Liver (tissue), 9 donors: ENCODE results near the gene EPHB6. TPM values are rescaled to one million over a fixed set of nuclear protein-coding genes. Genes with fewer than 3 reads are reported as not detected.

Experiments used
- DNase-seq: peaks from one replicate; pipeline ENCODE4 v3.0.0-alpha.2; 2017; ENCODE audit warnings: low spot score
- H3K27ac ChIP-seq, 2 donors: one replicate each; pipeline ENCODE4 v1.7.0; 2013; ENCODE audit warnings: inconsistent platforms in 2 of 2, low read length in 2 of 2, control low read depth in 1 of 2, low read depth in 1 of 2, mild to moderate bottlenecking in 1 of 2
- H3K27me3 ChIP-seq, 4 donors: one replicate each; pipeline versions ENCODE4 v1.6.1 to v1.7.0; 2013; ENCODE audit warnings: low read length in 3 of 4, inconsistent platforms in 1 of 4, mild to moderate bottlenecking in 1 of 4, moderate library complexity in 1 of 4; ENCODE audit not compliant: control insufficient read depth in 4 of 4, insufficient read depth in 4 of 4
- H3K36me3 ChIP-seq, 4 donors: one replicate each; pipeline versions ENCODE4 v1.6.1 to v1.7.0; 2013; ENCODE audit warnings: low read length in 3 of 4, mild to moderate bottlenecking in 3 of 4, low read depth in 1 of 4, moderate library complexity in 1 of 4; ENCODE audit not compliant: control insufficient read depth in 4 of 4, insufficient read depth in 3 of 4
- H3K4me1 ChIP-seq, 4 donors: one replicate each; pipeline versions ENCODE4 v1.6.1 to v1.7.0; 2013; ENCODE audit warnings: low read length in 3 of 4, mild to moderate bottlenecking in 3 of 4, moderate library complexity in 1 of 4; ENCODE audit not compliant: control insufficient read depth in 4 of 4, insufficient read depth in 4 of 4
- H3K4me3 ChIP-seq, 3 donors: one replicate each; pipeline versions ENCODE4 v1.6.1 to v1.7.0; 2013; ENCODE audit warnings: low read length in 3 of 3, control low read depth in 1 of 3, low read depth in 1 of 3, mild to moderate bottlenecking in 1 of 3
- H3K9ac ChIP-seq, 2 donors: one replicate each; pipeline ENCODE4 v1.7.0; 2013; ENCODE audit warnings: low read length in 2 of 2, mild to moderate bottlenecking in 2 of 2, moderate library complexity in 2 of 2, control low read depth in 1 of 2, low read depth in 1 of 2
- H3K9me3 ChIP-seq, 4 donors: one replicate each; pipeline versions ENCODE4 v1.6.1 to v1.7.0; 2013; ENCODE audit warnings: low read length in 3 of 4; ENCODE audit not compliant: control insufficient read depth in 4 of 4
- ATF3 ChIP-seq: IDR thresholded peaks from 2 replicates; pipeline ENCODE4 v1.6.1; 2016; ENCODE audit warnings: antibody characterized with exemption
- CTCF ChIP-seq: fragments of 150-350 bp; IDR thresholded peaks from 2 replicates; pipeline ENCODE4 v1.5.1; 2017; ENCODE audit warnings: improper control_type of control experiment, low read depth, low read length; ENCODE audit not compliant: missing input control
- EGR1 ChIP-seq, 2 donors: IDR thresholded peaks; 2 replicates each; pipeline ENCODE4 v1.6.1; 2016 to 2018; ENCODE audit warnings: antibody characterized with exemption in 2 of 2, low read depth in 2 of 2
- FOXA1 ChIP-seq: IDR thresholded peaks from 2 replicates; pipeline ENCODE4 v1.6.1; 2016; ENCODE audit warnings: antibody characterized with exemption
- FOXA2 ChIP-seq: IDR thresholded peaks from 2 replicates; pipeline ENCODE4 v1.6.1; 2016; ENCODE audit warnings: antibody characterized with exemption
- HNF4A ChIP-seq, 2 donors: conservative IDR thresholded peaks; 2 replicates each; pipeline ENCODE4 v1.6.1; 2016; ENCODE audit warnings: antibody characterized with exemption in 2 of 2, mild to moderate bottlenecking in 2 of 2
- HNF4G ChIP-seq: IDR thresholded peaks from 2 replicates; pipeline ENCODE4 v1.6.1; 2016; ENCODE audit warnings: antibody characterized with exemption
- RAD21 ChIP-seq, 2 donors: IDR thresholded peaks; 2 replicates each; pipeline ENCODE4 v1.6.1; 2016; ENCODE audit warnings: antibody characterized with exemption in 2 of 2, mild to moderate bottlenecking in 2 of 2
- REST ChIP-seq: IDR thresholded peaks from 2 replicates; pipeline ENCODE4 v1.6.1; 2016; ENCODE audit warnings: antibody characterized with exemption, mild to moderate bottlenecking
- RXRA ChIP-seq, 2 donors: IDR thresholded peaks; 2 replicates each; pipeline ENCODE4 v1.6.1; 2017 to 2018; ENCODE audit warnings: antibody characterized with exemption in 2 of 2, mild to moderate bottlenecking in 1 of 2
- SP1 ChIP-seq: IDR thresholded peaks from 2 replicates; pipeline ENCODE4 v1.6.1; 2018; ENCODE audit warnings: antibody characterized with exemption, mild to moderate bottlenecking
- TAF1 ChIP-seq: conservative IDR thresholded peaks from 2 replicates; pipeline ENCODE4 v1.6.1; 2016; ENCODE audit warnings: antibody characterized with exemption, mild to moderate bottlenecking
- YY1 ChIP-seq: IDR thresholded peaks from 2 replicates; pipeline ENCODE4 v1.6.1; 2016; ENCODE audit warnings: antibody characterized with exemption, mild to moderate bottlenecking
- ZBTB33 ChIP-seq: IDR thresholded peaks from 2 replicates; pipeline ENCODE4 v1.6.1; 2016; ENCODE audit warnings: antibody characterized with exemption
- WGBS: extraction: QIAGEN DNeasy Blood & Tissue Kit; methylation state at CpG from one replicate; pipeline ENCODE4 v1.1.7; 2013; 5-methylcytosine and 5-hydroxymethylcytosine counted together
- polyA plus RNA-seq, 2 donors: library from polyadenylated mRNA; stranded (reverse) in 1 of 2; unstranded in 1 of 2; fragments of 200-250 nt in 1 of 2; fragments of >200 nt in 1 of 2; fragmentation: Nextera tagmentation in 1 of 2; extraction: Ambion mirVana in 1 of 2; gene quantifications; one replicate each; pipeline versions ENCODE4 v1.2.1 to v1.2.3, GENCODE V29; 2013 to 2015
- total RNA-seq, 2 donors: library from RNA; depleted of rRNA; stranded (reverse); fragments of >200 nt; gene quantifications; one replicate each; pipeline ENCODE4 v1.2.3, GENCODE V29; 2014
- donor health status: healthy.
- donor health status: healthy.
- donor health status: healthy.
- donor health status: healthy.
- donor health status: healthy.

The EPHB6 gene
- total and polyA plus RNA-seq, 4 donors: 1.2 to 4.3 (median 2.0) TPM

GRCh38 chr7:142842251-142842766, 12.6 kb upstream of the EPHB6 start:
- no peaks in the 10 kb centered on the region for H3K4me1 ChIP-seq
- DNase-seq: no peak
- no peaks in the 10 kb centered on the region for H3K9me3 ChIP-seq
- H3K27ac ChIP-seq: no peak overlapping the region
- no peaks in the 10 kb centered on the region for H3K36me3 ChIP-seq
- 48% methylated on average over 1 of the region's 1 CpG for WGBS
- TF ChIP-seq REST (no peak), FOXA2 (no peak), ATF3 (no peak), RXRA (IDR thresholded peaks at IDR 0.05) (no peak)
- H3K27me3 ChIP-seq: peaks cover 0 to 2% (median 0%) of the 10 kb centered on the region in 4 donors
- no peak overlapping the region for H3K4me3 ChIP-seq
- H3K9ac ChIP-seq: no peak overlapping the region

- 76% methylated on average over 2 of the region's 2 CpGs for WGBS
Measured at GRCh38 chr7:142847353-142847752, 7.5 kb upstream of the EPHB6 start.

More at GRCh38 chr7:142847353-142847752, 7.5 kb upstream of the EPHB6 start:
- H3K27ac ChIP-seq: no peak overlapping the region
- no peak overlapping the region for H3K4me3 ChIP-seq
- no peaks in the 10 kb centered on the region for H3K36me3 ChIP-seq
- peaks cover 0 to 2% (median under 1%) of the 10 kb centered on the region in 4 donors for H3K27me3 ChIP-seq
- no peak overlapping the region for H3K9ac ChIP-seq
- no peak for TF ChIP-seq FOXA2
- no peak for TF ChIP-seq SP1
- no peak for TF ChIP-seq EGR1 (IDR thresholded peaks at IDR 0.05; ENCODE audit: low read depth in 2 of 2)
- no peak for TF ChIP-seq CTCF
- TF ChIP-seq RAD21 (IDR thresholded peaks at IDR 0.05): no peak
- TF ChIP-seq ZBTB33: no peak
- TF ChIP-seq TAF1: no peak
- TF ChIP-seq HNF4A (conservative IDR thresholded peaks at IDR 0.05): no peak
- TF ChIP-seq YY1: no peak
- TF ChIP-seq HNF4G: no peak
- no peak for TF ChIP-seq ATF3
- TF ChIP-seq FOXA1: no peak
- TF ChIP-seq REST: no peak
- H3K4me1 ChIP-seq: no peaks in the 10 kb centered on the region
- DNase-seq: no peak
- H3K9me3 ChIP-seq: no peaks in the 10 kb centered on the region
